ENCODE measurements around the gene SOAT2. TPM values are rescaled to one million over a fixed set of nuclear protein-coding genes. Genes with fewer than 3 reads are reported as not detected.
A peak's percentile ranks its signal among the peaks of the same experiment; 100 is the strongest.

Gene SOAT2
- total RNA-seq, 1 donor from 2014 or later, result not detected

DNA sequence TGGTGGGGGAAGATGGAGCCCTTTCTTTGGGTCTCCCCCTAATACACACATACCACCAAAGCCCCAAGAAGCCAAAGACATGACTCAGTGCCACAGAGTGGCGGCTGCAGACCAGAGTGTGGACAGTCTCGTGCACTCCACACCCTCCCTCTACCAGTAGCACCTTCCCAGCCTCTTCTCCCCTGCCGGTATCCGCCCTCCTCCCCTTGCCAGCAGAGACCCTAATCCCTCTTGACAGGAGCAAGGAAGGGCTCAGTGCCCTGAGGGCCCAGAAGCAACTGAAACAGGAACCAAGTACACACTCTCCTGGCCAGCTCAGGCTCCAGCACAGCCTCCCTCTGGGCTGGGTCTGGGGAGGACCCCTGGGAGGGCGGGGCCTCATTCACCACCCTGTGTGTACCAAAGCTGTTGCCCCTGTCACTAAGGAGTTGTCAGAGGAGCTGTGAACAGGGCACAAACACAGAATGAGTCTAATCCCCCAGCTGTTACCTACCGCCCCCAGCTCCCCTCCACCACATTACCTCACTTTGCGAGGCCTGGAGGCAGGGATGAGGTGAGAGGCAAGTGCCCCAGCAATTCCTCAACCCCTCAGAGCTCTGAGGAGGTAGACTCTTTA lies 32.3 kb upstream of the SOAT2 start:
- H2AFZ ChIP-seq (replicated peaks), result no peak overlapping the region
- no peak overlapping the region for H3K27ac ChIP-seq
- H3K27me3 ChIP-seq, result no peaks in the 10 kb centered on the region
- no peak overlapping the region for H3K27ac Mint-ChIP-seq
- no peaks in the 10 kb centered on the region for H3K36me3 ChIP-seq
- H3K4me1 Mint-ChIP-seq, result peaks cover 38% of the 10 kb centered on the region
- H3K27me3 Mint-ChIP-seq (ENCODE audit: insufficient read depth, low read depth), result peaks cover 8% of the 10 kb centered on the region
- peaks cover 16% of the 10 kb centered on the region for H3F3A ChIP-seq (ENCODE audit: low read depth)
- H3K9ac ChIP-seq, result no peak overlapping the region
- no peak overlapping the region for H3K4me3 ChIP-seq
- H3K4me2 ChIP-seq, result no peak overlapping the region
- H3K9me3 Mint-ChIP-seq, result peaks cover 2% of the 10 kb centered on the region
- H4K20me1 ChIP-seq (ENCODE audit: low read depth), result peaks cover 22% of the 10 kb centered on the region
- H3K79me2 ChIP-seq (ENCODE audit: low read depth), result no peaks in the 10 kb centered on the region
- TF ChIP-seq, protein P1, sequence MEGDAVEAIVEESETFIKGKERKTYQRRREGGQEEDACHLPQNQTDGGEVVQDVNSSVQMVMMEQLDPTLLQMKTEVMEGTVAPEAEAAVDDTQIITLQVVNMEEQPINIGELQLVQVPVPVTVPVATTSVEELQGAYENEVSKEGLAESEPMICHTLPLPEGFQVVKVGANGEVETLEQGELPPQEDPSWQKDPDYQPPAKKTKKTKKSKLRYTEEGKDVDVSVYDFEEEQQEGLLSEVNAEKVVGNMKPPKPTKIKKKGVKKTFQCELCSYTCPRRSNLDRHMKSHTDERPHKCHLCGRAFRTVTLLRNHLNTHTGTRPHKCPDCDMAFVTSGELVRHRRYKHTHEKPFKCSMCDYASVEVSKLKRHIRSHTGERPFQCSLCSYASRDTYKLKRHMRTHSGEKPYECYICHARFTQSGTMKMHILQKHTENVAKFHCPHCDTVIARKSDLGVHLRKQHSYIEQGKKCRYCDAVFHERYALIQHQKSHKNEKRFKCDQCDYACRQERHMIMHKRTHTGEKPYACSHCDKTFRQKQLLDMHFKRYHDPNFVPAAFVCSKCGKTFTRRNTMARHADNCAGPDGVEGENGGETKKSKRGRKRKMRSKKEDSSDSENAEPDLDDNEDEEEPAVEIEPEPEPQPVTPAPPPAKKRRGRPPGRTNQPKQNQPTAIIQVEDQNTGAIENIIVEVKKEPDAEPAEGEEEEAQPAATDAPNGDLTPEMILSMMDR (IDR thresholded peaks at IDR 0.05), result no peak
- TF ChIP-seq EZH2phosphoT487 (IDR thresholded peaks at IDR 0.05), result no peak
- TF ChIP-seq EZH2 (IDR thresholded peaks at IDR 0.05), result no peak
- no peaks in the 10 kb centered on the region for H3K9me3 ChIP-seq (ENCODE audit: low read depth)
- peaks cover 23% of the 10 kb centered on the region for H3K36me3 Mint-ChIP-seq
- peaks cover 19% of the 10 kb centered on the region for H3K4me1 ChIP-seq
- no peak for DNase-seq (ENCODE audit: low spot score)
- H3K4me3 Mint-ChIP-seq, result no peak overlapping the region

- H3K9ac ChIP-seq, result no peak overlapping the region
- H2AFZ ChIP-seq (replicated peaks), result no peak overlapping the region
- peaks cover 19% of the 10 kb centered on the region for H3K4me1 ChIP-seq
- H3K4me2 ChIP-seq, result peak overlapping the region; percentile 63
- no peak overlapping the region for H3K27ac Mint-ChIP-seq
- H3K79me2 ChIP-seq (ENCODE audit: low read depth), result no peaks in the 10 kb centered on the region
- H3K9me3 ChIP-seq (ENCODE audit: low read depth), result no peaks in the 10 kb centered on the region
- no peak overlapping the region for H3K27ac ChIP-seq
- peaks cover 23% of the 10 kb centered on the region for H3K36me3 Mint-ChIP-seq
- peaks cover 22% of the 10 kb centered on the region for H4K20me1 ChIP-seq (ENCODE audit: low read depth)
- H3K4me3 ChIP-seq, result no peak overlapping the region
- TF ChIP-seq EZH2 (IDR thresholded peaks at IDR 0.05) (no peak), EZH2phosphoT487 (IDR thresholded peaks at IDR 0.05) (no peak)
- TF ChIP-seq, protein P1 (IDR thresholded peaks at IDR 0.05), result peak; percentile 26
- no peaks in the 10 kb centered on the region for H3K27me3 ChIP-seq
- peaks cover 38% of the 10 kb centered on the region for H3K4me1 Mint-ChIP-seq
- no peaks in the 10 kb centered on the region for H3K36me3 ChIP-seq
- H3F3A ChIP-seq (ENCODE audit: low read depth), result peaks cover 16% of the 10 kb centered on the region
- peak overlapping the region; percentile 52 for H3K4me3 Mint-ChIP-seq
- H3K9me3 Mint-ChIP-seq, result peaks cover 2% of the 10 kb centered on the region
- H3K27me3 Mint-ChIP-seq (ENCODE audit: insufficient read depth, low read depth), result peaks cover 5% of the 10 kb centered on the region
- DNase-seq (ENCODE audit: low spot score), result peak; percentile 72
Measured at GRCh38 chr12:53071591-53072551, 31.4 kb upstream of the SOAT2 start.

GRCh38 chr12:53073881-53074280 lies 29.4 kb upstream of the SOAT2 start:
- DNase-seq (ENCODE audit: low spot score), result no peak
- peaks cover 23% of the 10 kb centered on the region for H3K36me3 Mint-ChIP-seq
- TF ChIP-seq EZH2 (IDR thresholded peaks at IDR 0.05) (no peak), EZH2phosphoT487 (IDR thresholded peaks at IDR 0.05) (no peak)
- TF ChIP-seq, protein P1 (IDR thresholded peaks at IDR 0.05), result no peak
- Histone ChIP-seq H3K27ac (no peak overlapping the region), H3K4me2 (no peak overlapping the region), H3K36me3 (no peaks in the 10 kb centered on the region), H3K27me3 (no peaks in the 10 kb centered on the region), H3K79me2 (ENCODE audit: low read depth) (no peaks in the 10 kb centered on the region), H2AFZ (replicated peaks) (no peak overlapping the region), H3K9ac (no peak overlapping the region), H3K4me3 (no peak overlapping the region), H3F3A (ENCODE audit: low read depth) (peaks cover 24% of the 10 kb centered on the region), H4K20me1 (ENCODE audit: low read depth) (peaks cover 22% of the 10 kb centered on the region), H3K4me1 (peaks cover 25% of the 10 kb centered on the region), H3K9me3 (ENCODE audit: low read depth) (no peaks in the 10 kb centered on the region)
- no peak overlapping the region for H3K27ac Mint-ChIP-seq
- no peak overlapping the region for H3K4me3 Mint-ChIP-seq
- peaks cover 2% of the 10 kb centered on the region for H3K27me3 Mint-ChIP-seq (ENCODE audit: insufficient read depth, low read depth)
- peaks cover 42% of the 10 kb centered on the region for H3K4me1 Mint-ChIP-seq
- peaks cover 2% of the 10 kb centered on the region for H3K9me3 Mint-ChIP-seq
